HCT116 (cell line): ENCODE measurements around the gene PLSCR1. TPM values are rescaled to one million over a fixed set of nuclear protein-coding genes. Genes with fewer than 3 reads are reported as not detected.

Source experiments
- ATAC-seq: fragments of 200-7000 bp; cut with Tn5 transposase; 2 replicates; pipeline ENCODE4 v1.9.1; 2020; ENCODE audit warnings: mild to moderate bottlenecking, moderate library complexity
- BruUV-seq: library from RNA; stranded (reverse); fragments of 400-500 nt; replicated peaks from 2 replicates; lab custom pipeline; 2021; lab: Mats Ljungman, UMichigan
- CTCF ChIA-PET: fragments of 300-600 bp; sonication (Branson Sonifier 250); formaldehyde crosslinking; loops from one replicate; lab custom pipeline; 2021; ENCODE audit warnings: antibody characterized with exemption; lab: Charles Lee
- POLR2A ChIA-PET: fragments of 300-600, 350-600 bp; sonication (Branson Sonifier 250); formaldehyde crosslinking; loops from one replicate; lab custom pipeline; 2021; ENCODE audit warnings: antibody characterized with exemption; lab: Charles Lee
- RAD21 ChIA-PET, 2 experiments: fragments of 300-600 bp; sonication (Branson Sonifier 250); formaldehyde crosslinking; loops; one replicate each; lab custom pipeline; 2023; ENCODE audit warnings: low total read pairs in 2 of 2; ENCODE audit not compliant: uncharacterized antibody in 2 of 2, unreplicated experiment in 2 of 2, low non-redundant PET in 1 of 2; lab: Charles Lee
- DNase-seq: peaks from one replicate; pipeline ENCODE4 v3.0.0-alpha.2; 2010; ENCODE audit warnings: low read depth, low spot score
- H2AFZ ChIP-seq: fragments of 200-600 bp; shearing (Covaris generic), sonication (generic); 2 replicates; pipeline ENCODE4 v1.6.1; 2017; ENCODE audit warnings: low read depth, mixed run types, mixed read lengths, antibody characterized with exemption, low read length; ENCODE audit not compliant: poor library complexity, severe bottlenecking
- H3K27ac ChIP-seq: 2 replicates; pipeline ENCODE4 v1.5.1; 2012; ENCODE audit warnings: low read depth, low read length
- H3K27me3 ChIP-seq: fragments of 200-600 bp; sonication (generic); 2 replicates; pipeline ENCODE4 v1.6.1; 2016; ENCODE audit warnings: mixed run types, low read length, mixed read lengths; ENCODE audit not compliant: insufficient read depth
- H3K36me3 ChIP-seq, 2 experiments: fragments of 200-500 bp in 1 of 2; fragments of 200-600 bp in 1 of 2; sonication (Bioruptor generic) in 1 of 2; sonication (generic) in 1 of 2; 2 replicates each; pipeline versions ENCODE4 v1.5.1 to v1.6.1; 2014 to 2016; ENCODE audit warnings: low read length in 2 of 2, inconsistent platforms in 1 of 2, mixed read lengths in 1 of 2, mixed run types in 1 of 2; ENCODE audit not compliant: insufficient read depth in 2 of 2, control insufficient read depth in 1 of 2
- H3K4me1 ChIP-seq, 2 experiments: fragments of 200-600 bp in 1 of 2; sonication (generic) in 1 of 2; 2 replicates each; pipeline versions ENCODE4 v1.5.1 to v1.6.1; 2012 to 2017; ENCODE audit warnings: low read length in 2 of 2, inconsistent platforms in 1 of 2, mild to moderate bottlenecking in 1 of 2, mixed read lengths in 1 of 2, mixed run types in 1 of 2, moderate library complexity in 1 of 2; ENCODE audit not compliant: insufficient read depth in 2 of 2, control insufficient read depth in 1 of 2
- H3K4me2 ChIP-seq: fragments of 200-600 bp; sonication (generic); 2 replicates; pipeline ENCODE4 v1.6.1; 2017; ENCODE audit warnings: mixed run types, low read length, mixed read lengths
- H3K4me3 ChIP-seq, 2 experiments: fragments of 200-600 bp in 1 of 2; sonication (generic) in 1 of 2; replicated peaks in 1 of 2; 2 replicates each; pipeline ENCODE4 v1.5.1; 2011 to 2016; ENCODE audit warnings: low read length in 2 of 2, control low read depth in 1 of 2, low read depth in 1 of 2, mild to moderate bottlenecking in 1 of 2, mixed read lengths in 1 of 2, mixed run types in 1 of 2
- H3K79me2 ChIP-seq: fragments of 200-600 bp; sonication (generic); 2 replicates; pipeline ENCODE4 v1.6.1; 2017; ENCODE audit warnings: mild to moderate bottlenecking, mixed run types, low read length, moderate library complexity, mixed read lengths; ENCODE audit not compliant: insufficient read depth
- H3K9ac ChIP-seq: fragments of 200-600 bp; sonication (generic); 2 replicates; pipeline ENCODE4 v1.6.1; 2016; ENCODE audit warnings: low read length, mixed read lengths
- H3K9me2 ChIP-seq: fragments of 200-600 bp; sonication (generic), shearing (Covaris generic); 2 replicates; pipeline ENCODE4 v1.6.1; 2017; ENCODE audit warnings: mixed run types, mild to moderate bottlenecking, moderate library complexity; ENCODE audit not compliant: insufficient read depth
- H3K9me3 ChIP-seq, 2 experiments: fragments of 200-500 bp in 1 of 2; fragments of 200-600 bp in 1 of 2; sonication (Bioruptor generic) in 1 of 2; sonication (generic) in 1 of 2; 2 replicates each; pipeline ENCODE4 v1.6.1; 2014 to 2017; ENCODE audit warnings: low read length in 2 of 2, mixed read lengths in 2 of 2, inconsistent platforms in 1 of 2, low read depth in 1 of 2, mild to moderate bottlenecking in 1 of 2, mixed run types in 1 of 2, moderate library complexity in 1 of 2; ENCODE audit not compliant: control insufficient read depth in 1 of 2, insufficient read depth in 1 of 2
- H4K20me1 ChIP-seq: fragments of 200-600 bp; sonication (generic), shearing (Covaris generic); 2 replicates; pipeline ENCODE4 v1.6.1; 2017; ENCODE audit warnings: mixed run types, mild to moderate bottlenecking, moderate library complexity; ENCODE audit not compliant: insufficient read depth
- ATF3 ChIP-seq: IDR thresholded peaks from 2 replicates; pipeline ENCODE4 v1.6.1; 2012
- CEBPB ChIP-seq: IDR thresholded peaks from 2 replicates; pipeline ENCODE4 v1.6.1; 2012; ENCODE audit warnings: low read depth
- CTCF ChIP-seq, 3 experiments: fragments of 200-600 bp in 1 of 3; sonication (generic) in 1 of 3; IDR thresholded peaks in 2 of 3; conservative IDR thresholded peaks in 1 of 3; 2 replicates each; pipeline ENCODE4 v1.5.1; 2012 to 2017; ENCODE audit warnings: low read depth in 2 of 3, low read length in 2 of 3, antibody characterized with exemption in 1 of 3, borderline replicate concordance in 1 of 3, control low read depth in 1 of 3, mild to moderate bottlenecking in 1 of 3, mixed read lengths in 1 of 3, mixed run types in 1 of 3, moderate library complexity in 1 of 3; ENCODE audit not compliant: insufficient read depth in 1 of 3
- EZH2 ChIP-seq: fragments of 200-600 bp; sonication (generic); IDR thresholded peaks from 2 replicates; pipeline ENCODE4 v1.6.1; 2017; ENCODE audit warnings: antibody characterized with exemption, mixed run types
- EZH2phosphoT487 ChIP-seq: fragments of 200-600 bp; IDR thresholded peaks from 2 replicates; pipeline ENCODE4 v1.6.1; 2018; ENCODE audit warnings: antibody characterized with exemption, borderline replicate concordance
- FOSL1 ChIP-seq: IDR thresholded peaks from 2 replicates; pipeline ENCODE4 v1.6.1; 2012; ENCODE audit warnings: low read depth
- JUND ChIP-seq: IDR thresholded peaks from 2 replicates; pipeline ENCODE4 v1.6.1; 2012
- POLR2A ChIP-seq: IDR thresholded peaks from 2 replicates; pipeline ENCODE4 v1.7.0; 2011; ENCODE audit warnings: borderline replicate concordance; ENCODE audit not compliant: insufficient read depth, insufficient read length; ENCODE audit errors: extremely low read depth
- POLR2AphosphoS5 ChIP-seq: IDR thresholded peaks from 2 replicates; pipeline ENCODE4 v1.6.1; 2011; ENCODE audit warnings: mild to moderate bottlenecking, low read depth, low read length, moderate library complexity
- REST ChIP-seq: IDR thresholded peaks from 2 replicates; pipeline ENCODE4 v1.6.1; 2012; ENCODE audit warnings: low read depth
- SIN3A ChIP-seq: IDR thresholded peaks from 2 replicates; pipeline ENCODE4 v1.6.1; 2012; ENCODE audit warnings: low read depth
- SP1 ChIP-seq: IDR thresholded peaks from 2 replicates; pipeline ENCODE4 v1.6.1; 2012; ENCODE audit warnings: low read depth
- SRF ChIP-seq: IDR thresholded peaks from 2 replicates; pipeline ENCODE4 v1.6.1; 2012; ENCODE audit warnings: low read depth
- TCF7L2 ChIP-seq: IDR thresholded peaks from 2 replicates; pipeline ENCODE4 v1.7.0; 2011; ENCODE audit warnings: borderline replicate concordance, inconsistent platforms; ENCODE audit not compliant: insufficient read depth, insufficient read length; ENCODE audit errors: extremely low read depth
- YY1 ChIP-seq: IDR thresholded peaks from 2 replicates; pipeline ENCODE4 v1.6.1; 2011; ENCODE audit warnings: low read length, low read depth, moderate library complexity, mild to moderate bottlenecking; ENCODE audit not compliant: insufficient replicate concordance; ENCODE audit errors: extremely low read depth
- ZFX ChIP-seq: fragments of 450-650 bp; IDR thresholded peaks from 2 replicates; pipeline ENCODE4 v1.6.1; 2017
- intact Hi-C: fragments of 100-400 bp; cut with micrococcal nuclease; formaldehyde crosslinking; loops from 2 replicates; pipeline ENCODE4 v1.10.0; 2022
- total RNA-seq: library from RNA; stranded (reverse); gene quantifications from one replicate; pipeline ENCODE4 v1.2.1, GENCODE V29; 2021; ENCODE audit not compliant: unreplicated experiment

The PLSCR1 gene
- total RNA-seq, 1 experiment from 2014 or later, result 44.2 TPM

GRCh38 chr3:146539315-146539714 is 5.1 kb downstream of the PLSCR1 start:
- BruUV-seq, result no TSS peak
- no peak for TF ChIP-seq JUND
- TF ChIP-seq FOSL1, result no peak
- TF ChIP-seq ATF3, result no peak
- no peak for TF ChIP-seq CEBPB
- DNase-seq (no peak), ATAC-seq (no peak)
- H3K9me2 ChIP-seq, result no peaks in the 10 kb centered on the region
- no peak overlapping the region for H3K4me3 ChIP-seq
- H3K4me1 ChIP-seq, result peaks cover 0 to 8% of the 10 kb centered on the region in 2 experiments; a peak in 1 of 4 replicates
- POLR2A ChIA-PET, result interaction anchor here (1.1 kb wide), 1 partner anchor 15 kb away, joined by 3 read pairs; no protein-coding TSS in a partner anchor
- RAD21 ChIA-PET, result no interaction called here
- no peaks in the 10 kb centered on the region for H3K36me3 ChIP-seq
- no peak overlapping the region for H3K27ac ChIP-seq
- no peaks in the 10 kb centered on the region for H3K9me3 ChIP-seq
- no peak overlapping the region for H3K9ac ChIP-seq
- intact Hi-C loops, result no loop called here
- no peak overlapping the region for H2AFZ ChIP-seq
- H3K27me3 ChIP-seq, result no peaks in the 10 kb centered on the region
- no peaks in the 10 kb centered on the region for H4K20me1 ChIP-seq
- no peak overlapping the region for H3K4me2 ChIP-seq
- CTCF ChIA-PET, result no interaction called here
- peaks cover 82% of the 10 kb centered on the region for H3K79me2 ChIP-seq

GRCh38 chr3:146537603-146538002 is 6.8 kb downstream of the PLSCR1 start:
- intact Hi-C loops, result no loop called here
- Histone ChIP-seq H3K27ac (no peak overlapping the region), H2AFZ (no peak overlapping the region), H3K9me3 (no peaks in the 10 kb centered on the region), H3K9me2 (no peaks in the 10 kb centered on the region), H3K4me1 (no peaks in the 10 kb centered on the region), H3K4me3 (no peak overlapping the region), H4K20me1 (no peaks in the 10 kb centered on the region), H3K79me2 (peaks cover 65% of the 10 kb centered on the region), H3K9ac (no peak overlapping the region), H3K4me2 (no peak overlapping the region), H3K36me3 (no peaks in the 10 kb centered on the region; a peak in 1 of 4 replicates), H3K27me3 (no peaks in the 10 kb centered on the region)
- ATAC-seq (no peak), DNase-seq (no peak)
- ChIA-PET RAD21 (no interaction called here), CTCF (no interaction called here), POLR2A (no interaction called here)
- no TSS peak for BruUV-seq
- TF ChIP-seq JUND (no peak), TCF7L2 (no peak), EZH2 (no peak), YY1 (no peak), REST (no peak), SRF (no peak), ATF3 (no peak), CEBPB (no peak), EZH2phosphoT487 (no peak), POLR2A (no peak), SP1 (no peak), CTCF (IDR thresholded peaks at IDR 0.05 in 2 of 3, conservative IDR thresholded peaks at IDR 0.05 in 1 of 3; ENCODE audit: borderline replicate concordance in 1 of 3, insufficient read depth in 1 of 3, low read depth in 2 of 3, low read length in 2 of 3) (no peak), SIN3A (no peak), POLR2AphosphoS5 (no peak), ZFX (no peak)
